Endothelial cell of umbilical vein (primary cell): ENCODE data around the gene BNC1.

ENCODE experiments used
- CTCF ChIP-seq, 2 donors: IDR thresholded peaks; 1 replicate in 1 of 2; 2 replicates in 1 of 2; pipeline ENCODE4 v1.5.1; 2011; ENCODE audit warnings: low read length in 2 of 2, mild to moderate bottlenecking in 2 of 2, moderate library complexity in 2 of 2, control low read depth in 1 of 2, inconsistent platforms in 1 of 2, low read depth in 1 of 2; ENCODE audit not compliant: insufficient read depth in 1 of 2; ENCODE audit errors: extremely low read depth in 1 of 2
- EZH2 ChIP-seq: IDR thresholded peaks from 2 replicates; pipeline ENCODE4 v1.6.1; 2012; ENCODE audit warnings: borderline replicate concordance, low read depth, mild to moderate bottlenecking, moderate library complexity, low read length, inconsistent platforms; ENCODE audit not compliant: severe bottlenecking
- FOS ChIP-seq: IDR thresholded peaks from 2 replicates; pipeline ENCODE4 v1.6.1; 2011; ENCODE audit warnings: mild to moderate bottlenecking, low read length, moderate library complexity, borderline replicate concordance; ENCODE audit not compliant: insufficient read depth
- GATA2 ChIP-seq: IDR thresholded peaks from 2 replicates; pipeline ENCODE4 v1.7.0; 2011; ENCODE audit warnings: low read depth, mild to moderate bottlenecking, moderate library complexity, mixed read lengths, low read length; ENCODE audit not compliant: insufficient read length, insufficient read depth
- JUN ChIP-seq: IDR thresholded peaks from 2 replicates; pipeline ENCODE4 v1.6.1; 2011; ENCODE audit warnings: borderline replicate concordance, low read depth; ENCODE audit not compliant: insufficient read length, insufficient read depth
- MAX ChIP-seq: IDR thresholded peaks from 2 replicates; pipeline ENCODE4 v1.6.1; 2011; ENCODE audit not compliant: insufficient read depth, insufficient read length
- POLR2A ChIP-seq: IDR thresholded peaks from 2 replicates; pipeline ENCODE4 v1.6.1; 2012; ENCODE audit warnings: low read depth, mild to moderate bottlenecking, control low read depth, low read length
- POLR2AphosphoS5 ChIP-seq: IDR thresholded peaks from 2 replicates; pipeline ENCODE4 v1.6.1; 2012; ENCODE audit warnings: low read depth, mild to moderate bottlenecking, control low read depth, low read length, moderate library complexity; ENCODE audit not compliant: insufficient read depth

- TF ChIP-seq CTCF (IDR thresholded peaks at IDR 0.05; ENCODE audit: extremely low read depth in 1 of 2, insufficient read depth in 1 of 2, low read depth in 1 of 2, low read length in 2 of 2) (no peak), POLR2A (no peak), EZH2 (no peak), GATA2 (no peak), POLR2AphosphoS5 (no peak), FOS (no peak), MAX (no peak), JUN (no peak)
Measured at GRCh38 chr15:83289160-83289559, 4.7 kb upstream of the BNC1 start.
